ENCODE data around the gene TEX13D.

TEX13D gene

DNA sequence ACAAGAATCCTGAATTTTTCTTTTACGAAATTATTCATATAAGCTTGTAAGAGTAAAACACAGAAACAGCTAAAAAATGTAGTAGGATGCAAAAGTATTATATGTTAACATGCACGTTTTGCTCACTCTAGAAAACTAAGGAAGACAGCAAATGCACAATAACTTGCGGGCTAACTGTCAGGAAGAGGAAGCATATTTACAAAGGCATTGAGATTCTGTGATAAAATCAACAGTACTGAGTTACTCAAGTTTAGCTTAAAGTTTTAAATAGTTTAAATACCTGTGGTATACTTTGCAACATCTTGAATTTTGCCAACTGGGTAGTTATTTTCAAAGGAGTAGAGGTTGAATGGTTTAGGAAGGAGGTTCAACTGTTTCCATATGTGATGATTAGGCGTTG, 50.9 kb downstream of the TEX13D start:
- no peaks in the 10 kb centered on the region for H3K4me1 ChIP-seq (ENCODE audit: insufficient read depth, poor library complexity, severe bottlenecking)
- TF ChIP-seq, protein P1, sequence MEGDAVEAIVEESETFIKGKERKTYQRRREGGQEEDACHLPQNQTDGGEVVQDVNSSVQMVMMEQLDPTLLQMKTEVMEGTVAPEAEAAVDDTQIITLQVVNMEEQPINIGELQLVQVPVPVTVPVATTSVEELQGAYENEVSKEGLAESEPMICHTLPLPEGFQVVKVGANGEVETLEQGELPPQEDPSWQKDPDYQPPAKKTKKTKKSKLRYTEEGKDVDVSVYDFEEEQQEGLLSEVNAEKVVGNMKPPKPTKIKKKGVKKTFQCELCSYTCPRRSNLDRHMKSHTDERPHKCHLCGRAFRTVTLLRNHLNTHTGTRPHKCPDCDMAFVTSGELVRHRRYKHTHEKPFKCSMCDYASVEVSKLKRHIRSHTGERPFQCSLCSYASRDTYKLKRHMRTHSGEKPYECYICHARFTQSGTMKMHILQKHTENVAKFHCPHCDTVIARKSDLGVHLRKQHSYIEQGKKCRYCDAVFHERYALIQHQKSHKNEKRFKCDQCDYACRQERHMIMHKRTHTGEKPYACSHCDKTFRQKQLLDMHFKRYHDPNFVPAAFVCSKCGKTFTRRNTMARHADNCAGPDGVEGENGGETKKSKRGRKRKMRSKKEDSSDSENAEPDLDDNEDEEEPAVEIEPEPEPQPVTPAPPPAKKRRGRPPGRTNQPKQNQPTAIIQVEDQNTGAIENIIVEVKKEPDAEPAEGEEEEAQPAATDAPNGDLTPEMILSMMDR (IDR thresholded peaks at IDR 0.05; ENCODE audit: poor library complexity, severe bottlenecking) = no peak
- H3K27ac ChIP-seq (ENCODE audit: poor library complexity, severe bottlenecking) = no peak overlapping the region
- H3K27me3 ChIP-seq (ENCODE audit: insufficient read depth, poor library complexity, severe bottlenecking) = no peaks in the 10 kb centered on the region
- no peaks in the 10 kb centered on the region for H3K36me3 ChIP-seq (ENCODE audit: low read depth)
- ATAC-seq (ENCODE audit: low read depth) (no peak), DNase-seq (ENCODE audit: low spot score) (no peak)
- no peaks in the 10 kb centered on the region for H3K9me3 ChIP-seq (ENCODE audit: severe bottlenecking)
- no peak overlapping the region for H3K4me3 ChIP-seq (ENCODE audit: severe bottlenecking)

DNA sequence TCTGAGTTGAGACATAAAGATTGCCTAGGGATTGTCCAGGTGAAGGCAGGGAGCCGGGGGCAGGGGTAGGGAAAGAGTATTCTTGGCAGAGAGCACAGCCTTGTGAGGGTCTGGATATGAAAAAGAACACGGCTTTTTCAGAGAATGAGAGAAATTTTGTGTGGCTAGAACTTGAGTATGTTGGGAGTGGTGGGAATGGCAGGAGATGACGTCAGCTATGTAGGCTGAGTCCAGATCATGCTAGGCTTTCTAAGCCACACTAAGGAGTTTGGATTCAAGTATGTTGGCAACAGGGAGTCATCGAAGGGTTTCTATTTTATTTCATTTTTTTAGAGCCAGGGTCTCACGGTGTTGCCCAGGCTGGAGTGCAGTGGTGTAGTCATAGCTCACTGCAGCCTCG, 53.9 kb downstream of the TEX13D start:
- TF ChIP-seq, protein P1 (IDR thresholded peaks at IDR 0.05; ENCODE audit: poor library complexity, severe bottlenecking) = no peak
- Histone ChIP-seq H3K36me3 (ENCODE audit: low read depth) (no peaks in the 10 kb centered on the region), H3K4me1 (ENCODE audit: insufficient read depth, poor library complexity, severe bottlenecking) (no peaks in the 10 kb centered on the region), H3K27ac (ENCODE audit: poor library complexity, severe bottlenecking) (no peak overlapping the region), H3K9me3 (ENCODE audit: severe bottlenecking) (no peaks in the 10 kb centered on the region), H3K4me3 (ENCODE audit: severe bottlenecking) (no peak overlapping the region), H3K27me3 (ENCODE audit: insufficient read depth, poor library complexity, severe bottlenecking) (no peaks in the 10 kb centered on the region)
- DNase-seq (ENCODE audit: low spot score) = no peak
- ATAC-seq (ENCODE audit: low read depth) = no peak

Measured in RWPE2 (cell line).